Measurements from ENCODE around the gene CCDC13.

The CCDC13 gene

DNA sequence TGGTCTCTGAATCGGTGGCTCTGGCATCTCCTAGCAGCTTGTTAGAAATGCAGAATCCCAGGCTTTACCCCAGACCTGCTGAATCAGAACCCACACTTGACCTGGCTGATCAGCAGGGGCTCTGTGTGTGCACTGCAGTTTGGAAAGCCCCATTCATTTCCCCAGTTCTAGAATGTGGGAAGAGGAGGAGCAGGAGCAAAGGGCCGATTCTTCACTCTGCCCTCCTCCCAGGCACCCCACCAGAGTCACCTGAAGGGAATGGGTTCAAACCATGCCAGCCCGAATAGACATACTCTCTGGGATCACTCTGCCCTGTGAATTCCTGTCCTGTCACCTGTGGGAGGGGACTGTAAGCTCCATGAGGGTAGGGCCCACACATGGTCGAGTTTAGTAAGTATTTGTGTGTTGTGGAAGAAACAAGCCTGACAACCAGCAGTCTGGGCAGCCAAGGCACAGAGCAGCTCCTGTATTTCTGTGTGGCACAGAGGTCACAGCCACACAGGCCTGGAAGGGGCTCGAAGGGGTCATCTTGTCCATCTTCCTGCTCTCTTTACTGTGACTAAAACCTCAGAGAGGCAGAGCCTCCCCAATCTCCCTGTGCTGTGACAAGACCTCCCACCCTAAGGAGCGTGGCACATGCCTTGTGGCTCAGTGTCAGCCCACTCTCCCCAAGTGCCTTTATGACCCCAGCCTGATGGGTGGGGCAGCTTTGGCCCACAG is 41.4 kb downstream of the CCDC13 start:
- DNase-seq (ENCODE audit: low read depth, low spot score) = no peak
- POLR2A ChIA-PET = no interaction called here
- CTCF ChIA-PET = no interaction called here
- no peak for TF ChIP-seq CTCF (IDR thresholded peaks at IDR 0.05; ENCODE audit: insufficient read depth, low read length, missing control alignments)
- H3K4me3 ChIP-seq (ENCODE audit: low read depth, low read length) = no peak overlapping the region

DNA sequence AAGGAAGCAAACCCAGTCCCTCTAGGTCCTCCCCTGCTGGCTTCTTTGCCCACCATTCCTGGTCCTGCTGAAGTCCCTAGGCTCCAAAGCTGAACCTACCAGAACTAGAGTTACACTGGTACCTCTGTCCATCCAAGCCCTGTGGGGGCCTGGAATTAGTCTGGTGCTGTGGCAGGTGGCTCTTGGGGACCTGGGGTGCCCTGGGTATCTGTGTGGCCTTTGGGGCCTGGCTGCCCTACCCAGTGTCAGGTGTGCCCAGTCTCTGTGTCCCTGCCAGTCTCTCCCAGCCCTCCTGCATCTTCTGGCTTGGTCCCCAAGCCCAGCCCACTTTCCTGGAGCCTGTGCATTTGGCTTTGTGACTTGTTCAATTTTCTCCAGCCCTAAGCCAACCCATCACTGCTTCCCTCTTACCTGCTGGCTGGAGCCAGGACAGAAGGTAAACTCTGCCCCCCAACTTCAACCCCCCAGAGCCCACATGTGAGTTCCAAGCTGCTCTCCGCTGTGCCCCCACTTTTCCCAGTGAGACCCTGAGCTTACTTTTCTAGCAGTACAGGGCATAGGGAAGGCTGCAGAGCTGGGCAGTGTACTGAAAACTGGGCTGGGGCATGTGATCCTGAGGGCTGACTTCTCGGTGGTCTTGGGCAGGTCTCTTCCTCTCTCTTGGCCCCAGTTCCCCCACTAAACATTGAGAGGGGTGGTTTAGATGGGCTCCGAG is 42.2 kb downstream of the CCDC13 start:
- no peak for DNase-seq (ENCODE audit: low read depth, low spot score)
- no peak overlapping the region for H3K4me3 ChIP-seq (ENCODE audit: low read depth, low read length)
- ChIA-PET POLR2A (no interaction called here), CTCF (no interaction called here)
- no peak for TF ChIP-seq CTCF (IDR thresholded peaks at IDR 0.05; ENCODE audit: insufficient read depth, low read length, missing control alignments)

GRCh38 chr3:42730294-42730693 is 42.8 kb downstream of the CCDC13 start:
- H3K4me3 ChIP-seq (ENCODE audit: low read depth, low read length) = no peak overlapping the region
- ChIA-PET POLR2A (no interaction called here), CTCF (no interaction called here)
- TF ChIP-seq CTCF (IDR thresholded peaks at IDR 0.05; ENCODE audit: insufficient read depth, low read length, missing control alignments) = no peak
- no peak for DNase-seq (ENCODE audit: low read depth, low spot score)

GRCh38 chr3:42729404-42730145 is 43.5 kb downstream of the CCDC13 start:
- no peak for DNase-seq (ENCODE audit: low read depth, low spot score)
- H3K4me3 ChIP-seq (ENCODE audit: low read depth, low read length) = no peak overlapping the region
- no peak for TF ChIP-seq CTCF (IDR thresholded peaks at IDR 0.05; ENCODE audit: insufficient read depth, low read length, missing control alignments)
- CTCF ChIA-PET = interaction anchor here (0.7 to 1.3 kb wide), 2 partner anchors 13 to 16 kb away, joined by 3 to 4 read pairs; no protein-coding TSS in a partner anchor
- POLR2A ChIA-PET = no interaction called here

GRCh38 chr3:42728668-42729364 is 44.2 kb downstream of the CCDC13 start:
- DNase-seq (ENCODE audit: low read depth, low spot score) = no peak
- TF ChIP-seq CTCF (IDR thresholded peaks at IDR 0.05; ENCODE audit: insufficient read depth, low read length, missing control alignments) = no peak
- CTCF ChIA-PET = interaction anchor here (0.7 to 1.3 kb wide), 2 partner anchors 14 to 15 kb away, joined by 3 to 4 read pairs; no protein-coding TSS in a partner anchor
- no peak overlapping the region for H3K4me3 ChIP-seq (ENCODE audit: low read depth, low read length)
- POLR2A ChIA-PET = no interaction called here

Data from AG04449 (cell line).